ENCODE measurements around the gene TPH1. TPM values are rescaled to one million over a fixed set of nuclear protein-coding genes. Genes with fewer than 3 reads are reported as not detected.

Gene TPH1
- total and polyA plus RNA-seq, 11 donors, result 0.06 to 0.45 (median 0.18) TPM; not detected in 5

Other genes with a start within 250 kb of the TPH1 start
- gene SERGEF, start 33.2 kb downstream of the TPH1 start, total RNA-seq, result 10 to 100 TPM; 11.6 to 26.4 (median 22.1) TPM
- gene SERGEF, start 33.2 kb downstream of the TPH1 start, polyA plus RNA-seq, result 10 to 100 TPM; 16.0 to 55.0 TPM
- 1 to 10 TPM; 4.9 to 7.6 (median 6.6) TPM for gene SAAL1, start 59.8 kb upstream of the TPH1 start, total RNA-seq
- 10 to 100 TPM in 1 of 2 donors, 1 to 10 TPM in 1; 7.5 to 10.9 TPM for gene SAAL1, start 59.8 kb upstream of the TPH1 start, polyA plus RNA-seq
- gene MRGPRX3, start 86.3 kb upstream of the TPH1 start, total RNA-seq, result not detected
- gene MRGPRX3, start 86.3 kb upstream of the TPH1 start, polyA plus RNA-seq, result not detected
- not detected for gene MRGPRX4, start 126.6 kb upstream of the TPH1 start, total RNA-seq
- gene MRGPRX4, start 126.6 kb upstream of the TPH1 start, polyA plus RNA-seq, result not detected
- gene SAA4, start 190.5 kb upstream of the TPH1 start, total RNA-seq, result not detected
- gene SAA4, start 190.5 kb upstream of the TPH1 start, polyA plus RNA-seq, result not detected
- gene SAA2, start 202.4 kb upstream of the TPH1 start, total RNA-seq, result 1 to 10 TPM in 3 of 9 donors, under 1 TPM in 1, not detected in 5; 0.56 to 2.2 (median 1.3) TPM
- gene SAA2, start 202.4 kb upstream of the TPH1 start, polyA plus RNA-seq, result 1 to 10 TPM in 1 of 2 donors, not detected in 1; 1.9 TPM
- 1 to 10 TPM in 4 of 9 donors, not detected in 5; 1.4 to 8.6 (median 2.3) TPM for gene SAA1, start 220.0 kb upstream of the TPH1 start, total RNA-seq
- gene SAA1, start 220.0 kb upstream of the TPH1 start, polyA plus RNA-seq, result 1 to 10 TPM; 6.0 to 7.2 TPM